ENCODE data around the gene NR2F1-AS1. TPM values are rescaled to one million over a fixed set of nuclear protein-coding genes. Genes with fewer than 3 reads are reported as not detected.

The NR2F1-AS1 gene
- total RNA-seq, 4 donors from 2014 or later, result 4.1 to 8.6 (median 5.3) TPM

GRCh38 chr5:93607367-93608258 is 26.6 kb upstream of the NR2F1-AS1 start:
- no peak for TF ChIP-seq CTCF (IDR thresholded peaks at IDR 0.05; ENCODE audit: low read depth)

- TF ChIP-seq CTCF (IDR thresholded peaks at IDR 0.05; ENCODE audit: low read depth), result no peak
Measured at GRCh38 chr5:93606382-93606752, 25.3 kb upstream of the NR2F1-AS1 start.

GRCh38 chr5:93604644-93605515 is 23.9 kb upstream of the NR2F1-AS1 start:
- TF ChIP-seq CTCF (IDR thresholded peaks at IDR 0.05; ENCODE audit: low read depth), result no peak

GRCh38 chr5:93603793-93604643 is 23.0 kb upstream of the NR2F1-AS1 start:
- TF ChIP-seq CTCF (IDR thresholded peaks at IDR 0.05; ENCODE audit: low read depth), result no peak

- TF ChIP-seq CTCF (IDR thresholded peaks at IDR 0.05; ENCODE audit: low read depth), result no peak
Measured at GRCh38 chr5:93603078-93603792, 22.2 kb upstream of the NR2F1-AS1 start.

- TF ChIP-seq CTCF (IDR thresholded peaks at IDR 0.05; ENCODE audit: low read depth), result no peak
Measured at GRCh38 chr5:93602241-93603077, 21.4 kb upstream of the NR2F1-AS1 start.
